Endothelial cell (in vitro differentiated cells): ENCODE data around the gene CD164L2. TPM values are rescaled to one million over a fixed set of nuclear protein-coding genes. Genes with fewer than 3 reads are reported as not detected.
A peak's percentile ranks its signal among the peaks of the same experiment; 100 is the strongest.

Source experiments
- DNase-seq: peaks from one replicate; pipeline ENCODE4 v3.0.0; 2021; ENCODE audit warnings: low spot score
- H3K27ac Mint-ChIP-seq: one replicate; pipeline ENCODE4 v1.8.0; 2021; ENCODE audit warnings: mixed read lengths, inconsistent platforms; ENCODE audit not compliant: unreplicated experiment
- H3K27me3 Mint-ChIP-seq: one replicate; pipeline ENCODE4 v1.8.0; 2021; ENCODE audit warnings: mild to moderate bottlenecking, moderate library complexity, mixed read lengths, inconsistent platforms; ENCODE audit not compliant: unreplicated experiment
- H3K36me3 Mint-ChIP-seq: one replicate; pipeline ENCODE4 v1.8.0; 2021; ENCODE audit warnings: mild to moderate bottlenecking, low read depth, mixed read lengths, inconsistent platforms; ENCODE audit not compliant: unreplicated experiment
- H3K4me1 Mint-ChIP-seq: one replicate; pipeline ENCODE4 v1.8.0; 2021; ENCODE audit warnings: mild to moderate bottlenecking, mixed read lengths, inconsistent platforms; ENCODE audit not compliant: unreplicated experiment
- H3K4me3 Mint-ChIP-seq: one replicate; pipeline ENCODE4 v1.8.0; 2021; ENCODE audit warnings: mild to moderate bottlenecking, mixed read lengths, inconsistent platforms; ENCODE audit not compliant: unreplicated experiment
- H3K9me3 Mint-ChIP-seq: one replicate; pipeline ENCODE4 v1.8.0; 2021; ENCODE audit warnings: mixed read lengths, inconsistent platforms; ENCODE audit not compliant: unreplicated experiment
- total RNA-seq: library from RNA; stranded (reverse); fragmentation: NEBNext Ultra II Directional; extraction: Animal tissue kit (Norgen Biotek cat#: 25700); gene quantifications from one replicate; pipeline ENCODE4 v1.2.1, GENCODE V29; 2021; ENCODE audit not compliant: unreplicated experiment
- TF ChIP-seq, protein P1 (sequence below): fragments of 200-600 bp; sonication (generic); IDR thresholded peaks from one replicate; pipeline ENCODE4 v1.5.0; 2021; ENCODE audit warnings: antibody characterized with exemption; ENCODE audit not compliant: unreplicated experiment

CD164L2 gene
- total RNA-seq, 1 donor from 2014 or later, result 0.72 TPM

DNA sequence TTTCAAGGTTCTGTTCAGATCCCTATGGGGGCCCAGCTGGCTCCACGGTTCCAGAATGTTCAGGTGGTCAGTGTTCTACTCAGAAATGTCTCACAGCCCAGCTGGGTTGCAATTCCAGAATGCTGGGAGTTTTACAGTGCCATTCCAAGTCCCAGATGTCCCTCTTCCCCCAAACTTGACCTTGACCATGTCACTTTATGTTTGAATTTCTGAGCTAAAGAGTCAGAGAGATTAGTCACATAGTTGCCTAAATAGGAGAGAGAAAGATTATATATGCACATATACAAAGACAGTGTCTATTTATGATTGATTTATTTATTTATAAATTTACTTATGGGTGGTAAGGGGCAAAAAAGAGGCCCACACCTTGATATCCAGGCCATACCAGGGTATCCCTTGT, 11.8 kb upstream of the CD164L2 start:
- H3K36me3 Mint-ChIP-seq, result peaks cover 7% of the 10 kb centered on the region
- no peak for DNase-seq
- H3K4me1 Mint-ChIP-seq, result peaks cover 30% of the 10 kb centered on the region
- no peak overlapping the region for H3K4me3 Mint-ChIP-seq
- H3K27ac Mint-ChIP-seq, result no peak overlapping the region
- TF ChIP-seq, protein P1, sequence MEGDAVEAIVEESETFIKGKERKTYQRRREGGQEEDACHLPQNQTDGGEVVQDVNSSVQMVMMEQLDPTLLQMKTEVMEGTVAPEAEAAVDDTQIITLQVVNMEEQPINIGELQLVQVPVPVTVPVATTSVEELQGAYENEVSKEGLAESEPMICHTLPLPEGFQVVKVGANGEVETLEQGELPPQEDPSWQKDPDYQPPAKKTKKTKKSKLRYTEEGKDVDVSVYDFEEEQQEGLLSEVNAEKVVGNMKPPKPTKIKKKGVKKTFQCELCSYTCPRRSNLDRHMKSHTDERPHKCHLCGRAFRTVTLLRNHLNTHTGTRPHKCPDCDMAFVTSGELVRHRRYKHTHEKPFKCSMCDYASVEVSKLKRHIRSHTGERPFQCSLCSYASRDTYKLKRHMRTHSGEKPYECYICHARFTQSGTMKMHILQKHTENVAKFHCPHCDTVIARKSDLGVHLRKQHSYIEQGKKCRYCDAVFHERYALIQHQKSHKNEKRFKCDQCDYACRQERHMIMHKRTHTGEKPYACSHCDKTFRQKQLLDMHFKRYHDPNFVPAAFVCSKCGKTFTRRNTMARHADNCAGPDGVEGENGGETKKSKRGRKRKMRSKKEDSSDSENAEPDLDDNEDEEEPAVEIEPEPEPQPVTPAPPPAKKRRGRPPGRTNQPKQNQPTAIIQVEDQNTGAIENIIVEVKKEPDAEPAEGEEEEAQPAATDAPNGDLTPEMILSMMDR, result no peak
- H3K9me3 Mint-ChIP-seq, result no peaks in the 10 kb centered on the region
- peaks cover 28% of the 10 kb centered on the region for H3K27me3 Mint-ChIP-seq

DNA sequence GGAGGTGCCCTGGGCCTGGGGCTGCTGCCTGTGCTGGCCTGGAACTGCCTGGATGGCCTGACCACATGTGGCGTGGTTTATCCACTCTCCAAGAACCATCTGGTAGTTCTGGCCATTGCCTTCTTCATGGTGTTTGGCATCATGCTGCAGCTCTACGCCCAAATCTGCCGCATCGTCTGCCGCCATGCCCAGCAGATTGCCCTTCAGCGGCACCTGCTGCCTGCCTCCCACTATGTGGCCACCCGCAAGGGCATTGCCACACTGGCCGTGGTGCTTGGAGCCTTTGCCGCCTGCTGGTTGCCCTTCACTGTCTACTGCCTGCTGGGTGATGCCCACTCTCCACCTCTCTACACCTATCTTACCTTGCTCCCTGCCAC, 11.1 kb upstream of the CD164L2 start:
- DNase-seq, result no peak
- TF ChIP-seq, protein P1, result no peak
- peaks cover 26% of the 10 kb centered on the region for H3K27me3 Mint-ChIP-seq
- peaks cover 34% of the 10 kb centered on the region for H3K4me1 Mint-ChIP-seq
- peak overlapping the region; percentile 42 for H3K4me3 Mint-ChIP-seq
- no peaks in the 10 kb centered on the region for H3K9me3 Mint-ChIP-seq
- peak overlapping the region; percentile 48 for H3K27ac Mint-ChIP-seq
- peaks cover 7% of the 10 kb centered on the region for H3K36me3 Mint-ChIP-seq

DNA sequence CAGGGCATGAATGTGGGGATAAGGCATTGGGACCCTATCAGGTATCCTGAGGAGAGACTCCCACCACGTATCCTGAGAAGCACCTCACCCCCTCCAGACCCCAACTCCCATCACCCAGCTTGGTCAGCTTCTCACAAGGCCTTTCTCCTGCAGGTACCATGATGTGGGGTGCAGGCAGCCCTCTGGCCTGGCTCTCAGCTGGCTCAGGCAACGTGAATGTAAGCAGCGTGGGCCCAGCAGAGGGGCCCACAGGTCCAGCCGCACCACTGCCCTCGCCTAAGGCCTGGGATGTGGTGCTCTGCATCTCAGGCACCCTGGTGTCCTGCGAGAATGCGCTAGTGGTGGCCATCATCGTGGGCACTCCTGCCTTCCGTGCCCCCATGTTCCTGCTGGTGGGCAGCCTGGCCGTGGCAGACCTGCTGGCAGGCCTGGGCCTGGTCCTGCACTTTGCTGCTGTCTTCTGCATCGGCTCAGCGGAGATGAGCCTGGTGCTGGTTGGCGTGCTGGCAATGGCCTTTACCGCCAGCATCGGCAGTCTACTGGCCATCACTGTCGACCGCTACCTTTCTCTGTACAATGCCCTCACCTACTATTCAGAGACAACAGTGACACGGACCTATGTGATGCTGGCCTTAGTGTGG, 10.6 kb upstream of the CD164L2 start:
- TF ChIP-seq, protein P1, result no peak
- no peak for DNase-seq
- H3K27ac Mint-ChIP-seq, result no peak overlapping the region
- peaks cover 7% of the 10 kb centered on the region for H3K36me3 Mint-ChIP-seq
- no peaks in the 10 kb centered on the region for H3K9me3 Mint-ChIP-seq
- peaks cover 23% of the 10 kb centered on the region for H3K27me3 Mint-ChIP-seq
- peaks cover 31% of the 10 kb centered on the region for H3K4me1 Mint-ChIP-seq
- H3K4me3 Mint-ChIP-seq, result no peak overlapping the region

DNA sequence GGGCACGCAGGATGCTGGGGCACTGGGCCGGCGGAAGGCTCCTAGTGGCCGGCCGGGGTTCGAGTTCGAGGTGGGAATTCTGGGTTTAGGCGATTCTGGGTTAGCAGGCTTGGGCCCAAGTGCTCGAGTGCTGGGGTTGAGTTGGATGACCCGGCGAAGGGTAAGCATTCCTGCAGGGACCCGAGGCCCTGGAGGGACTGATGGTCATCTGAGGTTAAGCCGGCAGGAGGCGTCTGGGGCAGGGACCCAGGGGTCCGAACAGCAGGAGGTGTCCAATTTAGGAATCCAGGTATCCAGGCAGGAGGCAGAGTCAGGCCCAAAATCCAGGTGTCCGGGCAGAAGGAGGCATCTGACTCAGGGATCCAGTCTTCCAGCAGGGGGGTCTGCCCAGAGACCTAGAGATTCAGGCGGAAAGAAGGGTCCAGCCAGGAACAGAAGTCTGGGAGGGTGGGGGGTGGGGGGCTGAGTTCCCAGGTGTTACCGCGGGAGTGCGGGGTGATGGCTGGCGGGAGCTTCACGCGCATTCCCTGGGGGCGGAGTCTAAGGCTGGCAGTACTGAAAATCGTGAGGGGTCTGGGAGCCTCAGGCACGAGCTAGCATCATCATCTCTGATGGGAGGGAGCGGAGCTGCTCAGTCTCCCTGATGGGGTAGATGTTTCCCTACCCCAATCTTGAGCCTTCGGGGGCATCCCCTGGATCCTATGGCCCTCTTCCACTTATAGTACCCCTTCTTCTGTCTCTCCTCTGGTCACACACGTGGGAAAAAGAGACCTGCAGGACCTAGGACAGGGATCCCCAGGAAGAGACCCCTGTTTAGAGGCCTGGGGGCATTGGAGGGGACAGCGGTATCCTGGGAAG, 9.9 kb upstream of the CD164L2 start:
- H3K27ac Mint-ChIP-seq, result no peak overlapping the region
- H3K27me3 Mint-ChIP-seq, result peaks cover 21% of the 10 kb centered on the region
- H3K36me3 Mint-ChIP-seq, result peaks cover 6% of the 10 kb centered on the region
- peaks cover 33% of the 10 kb centered on the region for H3K4me1 Mint-ChIP-seq
- no peaks in the 10 kb centered on the region for H3K9me3 Mint-ChIP-seq
- peak overlapping the region; percentile 92 for H3K4me3 Mint-ChIP-seq
- no peak for DNase-seq
- TF ChIP-seq, protein P1, result peak; percentile 19
